ENCODE measurements around the gene FADS6.
"Not testable (repeated sequence)": the region's sequence is repeated elsewhere in the genome, so short reads cannot be mapped to it uniquely, and the experiment has no call there.

The FADS6 gene

DNA sequence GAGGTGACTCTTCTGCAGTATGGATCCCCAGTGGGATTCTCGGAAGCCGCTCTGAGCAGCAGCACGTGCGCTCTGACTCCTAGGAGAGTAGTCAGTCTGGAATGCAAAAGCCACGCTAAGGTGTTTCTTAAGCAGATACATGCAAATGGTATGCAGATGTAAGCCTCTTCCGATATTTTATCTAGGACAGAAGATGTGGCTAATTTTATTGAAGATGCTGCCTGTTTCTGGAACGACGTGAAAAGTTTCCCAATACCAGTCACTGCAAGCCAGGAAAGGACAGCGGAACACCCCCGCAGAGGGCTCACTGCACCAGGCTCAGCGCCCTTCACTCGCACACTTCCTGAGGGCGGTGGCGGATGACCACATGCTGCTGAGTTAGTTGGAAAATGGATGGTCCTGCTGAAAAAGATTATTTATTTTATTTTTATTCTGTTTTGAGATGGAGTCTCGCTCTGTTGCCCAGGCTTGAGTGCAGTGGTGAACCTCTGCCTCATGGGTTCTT is 10.1 kb downstream of the FADS6 start:
- no peak for DNase-seq

DNA sequence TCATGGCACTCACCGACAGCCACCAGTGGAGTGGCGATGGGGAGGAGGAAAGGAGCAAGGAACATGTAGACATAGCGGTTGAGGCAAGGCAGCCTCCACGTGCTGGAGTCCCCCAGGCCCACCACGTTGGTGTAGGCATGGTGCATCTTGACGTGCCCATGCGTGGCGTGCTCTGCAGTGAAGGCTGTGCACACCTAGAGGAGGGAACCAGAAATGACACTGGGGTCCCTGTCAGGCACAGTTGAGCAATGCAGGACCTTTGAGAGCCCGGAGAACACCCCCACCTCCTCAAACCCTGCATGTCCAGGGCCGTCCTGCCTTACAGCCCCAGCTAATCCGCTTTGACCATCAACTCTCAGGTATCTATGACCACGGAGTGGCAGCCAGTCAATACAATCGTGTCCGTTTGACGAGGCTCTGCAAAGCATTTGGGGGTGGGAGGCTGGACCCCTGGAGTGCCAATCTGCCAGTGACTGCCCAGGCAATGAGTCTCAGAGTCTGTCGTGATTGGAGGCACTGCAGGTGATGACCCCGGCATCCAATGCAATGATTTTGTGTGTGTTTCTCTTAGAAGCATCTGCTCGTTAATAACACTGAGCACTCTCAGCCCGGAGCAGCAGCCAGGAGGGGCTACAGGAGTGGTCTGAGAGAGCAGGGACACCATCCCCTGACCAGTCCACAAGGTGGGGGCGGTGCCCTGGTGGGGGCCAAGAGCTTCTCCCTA is 10.8 kb downstream of the FADS6 start:
- no peak for DNase-seq

DNA sequence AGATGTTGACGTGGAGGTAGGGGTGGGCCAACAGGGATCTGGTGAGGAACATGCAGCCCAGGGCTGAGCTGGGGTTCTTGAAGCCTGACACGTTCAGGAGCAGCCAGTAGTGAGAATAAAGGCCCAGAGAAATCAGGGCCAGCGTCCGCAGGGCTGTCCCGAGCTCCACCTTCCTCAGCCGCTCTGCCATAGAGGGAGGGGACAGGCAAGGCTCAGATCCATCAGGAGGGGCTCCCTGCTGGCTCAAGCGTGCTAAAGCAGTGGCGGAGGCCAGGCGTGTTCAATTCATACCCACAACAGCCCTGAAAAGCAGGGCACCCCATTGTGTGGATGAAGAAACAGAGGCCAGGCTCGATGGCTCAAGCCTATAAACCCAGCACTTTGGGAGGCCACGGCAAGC is 12.4 kb downstream of the FADS6 start:
- no peak for DNase-seq

- no peak for DNase-seq
Measured at GRCh38 chr17:74879308-74879707, 14.1 kb downstream of the FADS6 start.

DNA sequence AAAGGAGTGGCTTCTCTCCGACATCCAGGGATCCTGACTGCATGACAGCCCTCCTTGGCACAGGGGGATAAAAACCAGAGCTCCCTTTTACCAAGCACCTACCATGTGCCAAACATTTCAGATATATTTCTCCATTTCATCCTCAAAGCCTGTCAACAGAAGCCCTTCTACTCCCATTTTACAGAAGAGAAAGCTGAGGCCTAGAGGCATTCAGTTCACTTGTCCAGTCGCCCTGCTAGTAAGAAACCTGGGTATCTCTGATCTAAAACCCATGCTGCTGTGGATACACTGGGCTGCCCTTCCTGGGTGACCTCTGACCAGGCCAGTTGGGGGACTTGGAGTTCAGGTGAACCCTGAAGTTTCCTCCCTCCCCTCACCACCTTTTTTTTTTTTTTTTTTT is 14.8 kb downstream of the FADS6 start:
- no peak for DNase-seq

- DNase-seq = no peak
Measured at GRCh38 chr17:74877592-74878548, 15.6 kb downstream of the FADS6 start.

- no peak for DNase-seq
Measured at GRCh38 chr17:74875977-74876593, 17.3 kb downstream of the FADS6 start.

- no peak for DNase-seq
Measured at GRCh38 chr17:74875155-74875976, 18.1 kb downstream of the FADS6 start.

- no peak for DNase-seq
Measured at GRCh38 chr17:74874615-74875037, 18.8 kb downstream of the FADS6 start.

DNA sequence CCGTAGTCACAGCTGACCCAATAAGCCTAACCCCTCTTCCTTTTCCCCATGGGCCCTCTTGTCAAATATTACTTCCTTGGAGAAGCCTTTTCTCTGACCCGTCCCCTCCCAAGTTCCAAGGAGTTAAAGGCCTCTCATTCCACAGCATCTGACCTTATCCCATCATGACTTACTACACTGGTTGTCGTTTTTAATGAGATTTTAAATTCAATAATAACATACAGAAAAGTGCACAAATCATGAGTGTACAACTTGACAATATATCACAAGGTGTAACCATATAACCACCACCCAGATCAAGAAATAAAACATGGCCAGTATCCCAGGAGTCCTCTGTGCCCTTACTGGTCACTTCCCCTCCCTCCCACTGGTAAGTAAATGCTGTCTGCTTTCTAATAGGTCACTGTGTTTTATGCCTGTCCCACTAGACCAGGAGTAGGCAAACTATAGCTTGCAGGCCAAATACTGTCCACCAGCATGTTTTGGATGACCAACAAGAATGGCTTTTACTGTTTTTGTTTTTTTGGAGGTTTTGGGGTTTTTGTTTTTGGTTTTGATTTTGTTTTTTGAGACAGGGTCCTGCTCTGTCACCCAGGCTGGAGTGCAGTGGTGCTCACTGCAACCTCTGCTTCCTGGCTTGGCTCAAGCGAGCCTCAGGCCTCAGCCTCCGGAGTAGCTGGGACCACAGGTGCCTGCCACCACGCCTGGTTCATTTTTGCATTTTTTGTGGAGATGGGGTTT is 19.4 kb downstream of the FADS6 start:
- no peak for DNase-seq

GRCh38 chr17:74873037-74873873 is 20.2 kb downstream of the FADS6 start:
- peak; percentile 100 for DNase-seq

DNA sequence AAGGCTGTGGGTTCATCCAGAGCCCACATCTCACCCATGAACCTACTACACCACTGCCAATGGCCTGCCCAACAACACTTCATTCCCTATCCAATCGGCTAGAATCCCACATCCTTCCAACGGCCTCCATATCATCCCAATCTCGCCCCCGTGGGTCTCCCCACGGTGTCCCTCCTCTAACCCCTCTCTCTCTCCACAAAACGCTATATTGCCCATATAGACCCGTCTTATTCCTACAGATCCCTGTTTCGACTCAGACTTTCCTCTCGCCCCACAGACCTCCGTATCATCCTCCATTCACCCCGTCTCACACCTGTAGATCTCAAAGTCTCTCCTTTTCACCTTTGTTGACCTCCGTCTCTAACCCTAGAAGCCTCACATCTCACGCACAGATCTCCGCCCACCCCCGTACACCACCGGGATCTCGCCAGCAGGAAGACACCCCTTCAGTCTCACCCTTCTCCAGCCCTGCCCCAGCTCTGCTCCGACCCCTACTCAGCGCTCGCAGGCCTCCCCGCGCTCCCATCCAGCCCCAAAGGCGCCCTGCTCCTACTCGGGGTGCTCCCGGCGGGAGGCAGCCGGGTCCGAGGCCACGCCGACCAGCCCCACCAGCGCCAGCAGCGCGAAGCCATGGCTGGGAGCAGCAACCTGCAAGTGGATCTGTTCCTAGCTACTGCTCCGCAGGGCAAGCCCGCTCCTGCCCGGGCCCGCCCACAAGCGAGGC is 21.0 kb downstream of the FADS6 start, which contains the start of gene FDXR:
FDXR (minus strand) TSS at position 682 of the 724 bp plus-strand sequence; CDS start at position 632, 50 bp downstream.
- DNase-seq = peak; percentile 10

- DNase-seq = no peak
Measured at GRCh38 chr17:74871356-74872076, 21.9 kb downstream of the FADS6 start.

DNA sequence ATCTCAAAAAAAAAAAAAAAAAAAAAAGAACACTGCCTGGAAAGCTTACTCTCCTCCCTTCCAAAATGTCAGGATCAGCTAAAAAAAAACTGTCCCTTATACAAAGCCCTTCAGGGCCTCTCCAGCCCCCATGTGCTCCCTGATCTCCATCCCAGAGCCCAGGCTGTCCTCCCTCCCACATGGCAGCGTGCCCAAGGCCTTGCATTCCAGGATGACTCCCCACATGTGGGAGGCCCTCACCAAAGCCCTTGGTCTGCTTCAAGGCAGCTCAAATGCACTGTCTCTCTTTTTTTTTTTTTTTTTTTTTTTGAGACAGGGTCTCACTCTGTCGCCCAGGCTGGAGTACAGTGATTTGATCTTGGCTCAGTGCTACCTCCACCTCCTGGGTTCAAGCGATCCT is 22.9 kb downstream of the FADS6 start:
- DNase-seq = no peak

- DNase-seq = not testable (repeated sequence)
Measured at GRCh38 chr17:74870028-74870427, 23.4 kb downstream of the FADS6 start.

DNA sequence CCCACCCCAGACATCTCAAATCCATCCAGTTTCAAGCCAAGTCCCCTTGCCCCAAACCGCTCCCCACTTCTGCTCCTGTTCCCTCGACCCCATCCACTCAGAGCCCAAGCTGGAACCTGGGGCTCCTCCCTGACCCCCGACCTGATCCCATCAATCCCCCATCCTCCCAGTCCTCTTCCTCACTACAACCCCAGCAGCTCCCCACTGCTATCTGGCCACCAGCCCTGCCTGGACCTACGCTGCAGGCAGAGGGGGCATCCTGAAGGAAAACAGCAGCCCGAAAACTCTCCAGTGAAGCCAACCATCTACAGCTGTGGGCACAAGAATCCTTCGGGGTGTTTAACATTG is 24.6 kb downstream of the FADS6 start:
- no peak for DNase-seq

DNA sequence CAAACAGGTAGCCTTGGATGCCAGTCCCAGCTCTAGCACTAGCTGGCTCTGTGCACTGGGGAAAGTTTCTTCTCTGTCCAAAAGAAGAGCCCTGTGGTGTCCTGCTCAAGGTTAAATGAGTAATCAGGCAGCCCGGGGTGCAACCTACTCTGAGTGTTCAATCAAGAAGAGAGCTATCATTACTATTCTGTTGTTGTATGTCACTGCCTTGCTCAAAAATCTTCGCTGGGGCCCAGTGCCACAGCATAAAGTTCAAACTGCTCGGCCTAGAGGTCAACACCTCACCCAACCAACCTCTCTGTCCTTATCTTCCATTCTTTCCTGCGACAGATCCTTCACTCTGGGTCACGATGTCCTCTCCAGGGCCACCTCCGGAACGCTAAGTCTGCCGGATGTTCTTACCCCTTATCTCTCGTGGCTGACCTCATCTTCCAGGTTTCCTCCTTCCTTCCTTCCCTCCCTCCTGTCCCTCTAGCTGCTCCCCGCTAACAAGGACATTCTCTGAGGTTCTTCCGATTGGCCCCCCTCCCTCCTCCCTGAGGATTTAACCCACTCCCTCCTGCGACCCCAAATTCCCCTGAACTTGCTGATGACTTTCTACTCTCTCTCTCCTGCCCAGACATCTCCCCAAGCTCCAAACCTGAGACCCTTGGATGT is 25.1 kb downstream of the FADS6 start:
- DNase-seq = no peak

DNA sequence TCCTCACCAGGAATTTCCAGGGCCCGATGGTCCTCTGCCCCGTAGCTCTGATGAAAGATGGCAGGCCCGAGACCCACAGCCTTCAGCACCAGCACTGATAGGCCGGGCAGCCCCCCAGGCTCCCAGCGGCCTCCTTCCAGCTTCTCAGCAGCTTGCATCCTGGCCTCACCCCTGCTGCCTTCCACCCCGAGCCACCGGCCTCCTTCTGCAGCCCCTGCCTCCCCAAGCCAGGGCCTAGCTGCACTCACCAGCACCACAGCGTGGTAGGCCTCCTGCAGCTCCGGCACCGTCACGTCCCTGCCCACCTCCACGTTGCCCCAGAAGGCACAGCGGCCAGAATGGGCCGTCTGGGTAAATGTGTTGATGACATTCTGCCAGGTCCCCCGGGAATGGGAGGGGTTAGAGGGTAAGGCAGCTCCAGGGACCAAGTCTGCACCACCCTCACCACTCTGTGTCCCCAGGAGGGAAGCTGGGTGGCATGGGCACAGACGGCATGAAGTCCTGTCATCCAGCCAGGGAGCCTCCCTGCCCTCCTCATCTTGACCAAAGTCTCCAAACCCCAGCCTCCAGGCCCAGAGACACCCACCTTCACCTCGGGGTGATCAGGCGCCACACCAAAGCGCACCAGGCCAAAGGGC is 27.1 kb downstream of the FADS6 start:
- DNase-seq = no peak

Measured in activated CD4-positive, alpha-beta T cell treated with anti-CD3 and anti-CD28 coated beads, Interleukin-2, amount 50 U/mL, for 16 hours (primary cell).